ENCODE measurements around the gene TTF1. TPM values are rescaled to one million over a fixed set of nuclear protein-coding genes. Genes with fewer than 3 reads are reported as not detected.

Gene TTF1
- total and polyA plus RNA-seq, 2 donors from 2014 or later, result 10.3 to 16.3 TPM

Other genes with a start within 250 kb of the TTF1 start
- gene NTNG2, start 244.8 kb downstream of the TTF1 start, total RNA-seq, result 2.2 TPM
- gene NTNG2, start 244.8 kb downstream of the TTF1 start, polyA plus RNA-seq (ENCODE audit: insufficient read depth, low read depth, low replicate concordance), result 0.54 TPM
- gene SETX, start 51.9 kb downstream of the TTF1 start, total RNA-seq, result 56.8 TPM
- gene SETX, start 51.9 kb downstream of the TTF1 start, polyA plus RNA-seq (ENCODE audit: insufficient read depth, low read depth, low replicate concordance), result 16.1 TPM
- gene CFAP77, start 3.4 kb upstream of the TTF1 start, total RNA-seq, result 0.50 TPM
- gene CFAP77, start 3.4 kb upstream of the TTF1 start, polyA plus RNA-seq (ENCODE audit: insufficient read depth, low read depth, low replicate concordance), result not detected
- not detected for gene BARHL1, start 175.8 kb upstream of the TTF1 start, total RNA-seq
- not detected for gene BARHL1, start 175.8 kb upstream of the TTF1 start, polyA plus RNA-seq (ENCODE audit: insufficient read depth, low read depth, low replicate concordance)